ENCODE measurements around the gene ZBTB20.

GRCh38 chr3:114451561-114452018 lies 695.5 kb downstream of the ZBTB20 start:
- TF ChIP-seq EP300 (IDR thresholded peaks at IDR 0.05) = no peak
- no peak for TF ChIP-seq CTCF (IDR thresholded peaks at IDR 0.05)
